Osteoblast (primary cell): Measurements from ENCODE around the gene B3GALT6. TPM values are rescaled to one million over a fixed set of nuclear protein-coding genes. Genes with fewer than 3 reads are reported as not detected.

ENCODE experiments used
- DNase-seq: peaks from one replicate; pipeline ENCODE4 v3.0.0; 2011; ENCODE audit warnings: low spot score, mixed read lengths; ENCODE audit not compliant: insufficient read length; ENCODE audit errors: missing footprints
- H2AFZ ChIP-seq: 2 replicates; pipeline ENCODE4 v1.6.0; 2011; ENCODE audit warnings: mild to moderate bottlenecking, low read length
- H3K27ac ChIP-seq: 2 replicates; pipeline ENCODE4 v1.5.1; 2011; ENCODE audit warnings: mild to moderate bottlenecking, low read depth, low read length, moderate library complexity
- H3K27me3 ChIP-seq: 2 replicates; pipeline ENCODE4 v1.6.0; 2012; ENCODE audit warnings: mild to moderate bottlenecking, control low read depth, inconsistent platforms, low read length, moderate library complexity; ENCODE audit not compliant: insufficient read depth
- H3K36me3 ChIP-seq: 2 replicates; pipeline ENCODE4 v1.5.1; 2011; ENCODE audit warnings: mild to moderate bottlenecking, low read length, control low read depth, moderate library complexity; ENCODE audit not compliant: insufficient read depth
- H3K4me1 ChIP-seq: 2 replicates; pipeline ENCODE4 v1.5.1; 2011; ENCODE audit warnings: mild to moderate bottlenecking, low read length, control low read depth, moderate library complexity; ENCODE audit not compliant: insufficient read depth
- H3K4me2 ChIP-seq: 2 replicates; pipeline ENCODE4 v1.6.0; 2011; ENCODE audit warnings: mild to moderate bottlenecking, low read length; ENCODE audit not compliant: insufficient read depth
- H3K4me3 ChIP-seq: fragments of 200-600 bp; sonication (generic); 3 replicates; pipeline ENCODE4 v1.5.1; 2012; ENCODE audit warnings: mild to moderate bottlenecking, low read length, inconsistent platforms; ENCODE audit not compliant: insufficient read depth
- H3K79me2 ChIP-seq: 2 replicates; pipeline ENCODE4 v1.6.0; 2012; ENCODE audit warnings: mild to moderate bottlenecking, low read length, control low read depth, inconsistent platforms; ENCODE audit not compliant: insufficient read depth
- H3K9me3 ChIP-seq: 2 replicates; pipeline ENCODE4 v1.5.1; 2011; ENCODE audit warnings: low read depth, low read length, control low read depth
- H4K20me1 ChIP-seq: 2 replicates; pipeline ENCODE4 v1.6.0; 2012; ENCODE audit warnings: mild to moderate bottlenecking, low read length, control low read depth; ENCODE audit not compliant: insufficient read depth
- total RNA-seq: library from RNA; depleted of rRNA; stranded (reverse); fragments of >200 nt; gene quantifications from 2 replicates; pipeline ENCODE4 v1.2.3, GENCODE V29; 2012
- TF ChIP-seq, protein P1 (sequence below): IDR thresholded peaks from 2 replicates; pipeline ENCODE4 v1.5.1; 2011; ENCODE audit warnings: mild to moderate bottlenecking, low read depth, low read length, moderate library complexity; ENCODE audit errors: extremely low read depth

The B3GALT6 gene
- total RNA-seq, 1 donor: 29.7 TPM

DNA sequence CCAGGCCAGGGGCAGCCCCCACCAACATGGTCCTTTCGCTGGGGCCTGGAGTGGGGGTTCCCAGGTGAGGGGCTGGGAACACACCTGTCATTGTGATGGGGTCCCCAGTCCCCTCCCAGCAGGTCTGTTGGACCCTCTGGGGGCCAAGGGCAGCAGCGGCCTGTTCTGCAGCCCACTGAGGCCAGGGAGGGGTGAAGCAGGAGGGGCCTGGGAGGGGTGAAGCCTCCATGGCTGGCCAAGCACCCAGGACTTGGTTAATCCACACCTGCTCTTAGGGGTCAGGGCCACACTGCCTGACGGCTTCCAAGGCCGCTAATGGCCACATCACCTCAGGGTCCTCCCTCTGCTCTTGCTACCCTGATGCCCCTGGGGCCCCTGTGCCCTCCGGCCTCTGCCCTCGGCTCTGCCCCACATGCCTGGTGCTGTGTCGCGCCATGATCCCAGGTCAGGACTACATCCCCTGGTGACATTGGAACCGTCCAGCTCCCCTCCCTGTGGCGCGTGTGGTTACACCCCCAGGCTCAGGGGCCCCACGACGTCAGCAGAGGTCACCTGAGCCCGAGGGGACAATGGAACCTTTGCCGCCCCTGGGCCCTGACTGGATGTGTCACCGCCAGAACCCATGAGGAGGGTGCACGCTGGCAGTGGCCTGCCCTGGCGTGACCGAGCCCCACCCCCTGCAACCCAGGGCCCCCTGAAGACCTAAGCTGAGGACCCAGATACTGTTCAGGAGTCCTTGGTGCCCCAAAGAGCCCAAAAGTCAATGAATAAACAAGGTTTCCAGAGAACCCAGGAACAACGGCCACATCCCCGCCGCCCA lies 32.7 kb upstream of the B3GALT6 start:
- Histone ChIP-seq H3K9me3 (no peaks in the 10 kb centered on the region), H3K36me3 (no peaks in the 10 kb centered on the region), H3K4me1 (no peaks in the 10 kb centered on the region), H3K79me2 (no peaks in the 10 kb centered on the region), H3K4me3 (no peak overlapping the region), H4K20me1 (no peaks in the 10 kb centered on the region), H3K27ac (no peak overlapping the region), H3K4me2 (no peak overlapping the region), H3K27me3 (no peaks in the 10 kb centered on the region), H2AFZ (no peak overlapping the region)
- peak; percentile 90 for DNase-seq
- TF ChIP-seq, protein P1, sequence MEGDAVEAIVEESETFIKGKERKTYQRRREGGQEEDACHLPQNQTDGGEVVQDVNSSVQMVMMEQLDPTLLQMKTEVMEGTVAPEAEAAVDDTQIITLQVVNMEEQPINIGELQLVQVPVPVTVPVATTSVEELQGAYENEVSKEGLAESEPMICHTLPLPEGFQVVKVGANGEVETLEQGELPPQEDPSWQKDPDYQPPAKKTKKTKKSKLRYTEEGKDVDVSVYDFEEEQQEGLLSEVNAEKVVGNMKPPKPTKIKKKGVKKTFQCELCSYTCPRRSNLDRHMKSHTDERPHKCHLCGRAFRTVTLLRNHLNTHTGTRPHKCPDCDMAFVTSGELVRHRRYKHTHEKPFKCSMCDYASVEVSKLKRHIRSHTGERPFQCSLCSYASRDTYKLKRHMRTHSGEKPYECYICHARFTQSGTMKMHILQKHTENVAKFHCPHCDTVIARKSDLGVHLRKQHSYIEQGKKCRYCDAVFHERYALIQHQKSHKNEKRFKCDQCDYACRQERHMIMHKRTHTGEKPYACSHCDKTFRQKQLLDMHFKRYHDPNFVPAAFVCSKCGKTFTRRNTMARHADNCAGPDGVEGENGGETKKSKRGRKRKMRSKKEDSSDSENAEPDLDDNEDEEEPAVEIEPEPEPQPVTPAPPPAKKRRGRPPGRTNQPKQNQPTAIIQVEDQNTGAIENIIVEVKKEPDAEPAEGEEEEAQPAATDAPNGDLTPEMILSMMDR: no peak

DNA sequence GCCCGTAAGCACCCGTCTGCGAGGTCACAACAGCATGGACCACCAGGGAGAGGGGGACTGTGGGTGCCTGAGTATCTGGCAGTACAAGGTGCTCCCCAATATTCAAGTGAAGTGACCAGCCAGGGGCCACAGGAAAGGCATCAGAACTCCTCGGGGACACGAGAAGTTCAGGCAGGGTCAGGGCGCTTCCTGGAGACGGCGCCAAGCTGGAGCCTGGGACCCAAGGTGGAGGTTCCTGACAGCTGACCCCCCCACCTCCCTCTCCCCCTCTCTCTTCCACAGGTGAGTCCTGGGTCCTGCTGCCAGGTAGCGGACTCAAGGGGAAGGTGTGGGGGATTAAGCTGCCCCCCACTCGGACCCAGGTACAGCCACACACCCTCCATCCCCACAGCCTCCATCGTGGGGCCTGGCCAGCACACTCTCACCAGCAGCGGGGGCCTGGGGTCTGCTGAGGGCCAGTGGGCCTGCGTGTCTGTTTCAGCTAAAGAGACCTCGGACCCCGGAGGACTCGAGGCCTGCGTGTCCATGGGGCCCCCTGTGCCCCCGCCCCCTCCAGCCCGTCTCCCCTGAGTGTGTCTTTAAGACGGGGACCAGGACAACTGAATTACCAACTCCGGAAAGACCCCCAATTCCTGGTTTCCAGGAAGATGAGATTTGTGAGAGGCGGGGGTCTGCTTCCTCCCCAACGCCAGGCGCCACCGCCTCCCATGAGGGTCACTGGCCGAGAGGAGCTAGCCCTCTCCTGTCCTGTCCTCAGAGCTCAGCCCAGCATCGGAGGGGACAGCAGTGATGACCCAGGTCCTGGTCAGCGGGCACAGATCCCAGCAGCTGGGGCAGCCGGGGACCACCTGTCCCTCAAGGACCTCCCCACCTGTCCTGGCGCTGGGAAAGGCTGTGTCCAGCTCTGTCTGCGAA lies 31.8 kb upstream of the B3GALT6 start:
- no peaks in the 10 kb centered on the region for H3K9me3 ChIP-seq
- TF ChIP-seq, protein P1: no peak
- peak; percentile 94 for DNase-seq
- no peaks in the 10 kb centered on the region for H4K20me1 ChIP-seq
- H3K79me2 ChIP-seq: no peaks in the 10 kb centered on the region
- H3K4me1 ChIP-seq: no peaks in the 10 kb centered on the region
- H3K4me3 ChIP-seq: no peak overlapping the region
- H3K27ac ChIP-seq: no peak overlapping the region
- H3K27me3 ChIP-seq: no peaks in the 10 kb centered on the region
- H3K36me3 ChIP-seq: no peaks in the 10 kb centered on the region
- H2AFZ ChIP-seq: no peak overlapping the region
- no peak overlapping the region for H3K4me2 ChIP-seq

DNA sequence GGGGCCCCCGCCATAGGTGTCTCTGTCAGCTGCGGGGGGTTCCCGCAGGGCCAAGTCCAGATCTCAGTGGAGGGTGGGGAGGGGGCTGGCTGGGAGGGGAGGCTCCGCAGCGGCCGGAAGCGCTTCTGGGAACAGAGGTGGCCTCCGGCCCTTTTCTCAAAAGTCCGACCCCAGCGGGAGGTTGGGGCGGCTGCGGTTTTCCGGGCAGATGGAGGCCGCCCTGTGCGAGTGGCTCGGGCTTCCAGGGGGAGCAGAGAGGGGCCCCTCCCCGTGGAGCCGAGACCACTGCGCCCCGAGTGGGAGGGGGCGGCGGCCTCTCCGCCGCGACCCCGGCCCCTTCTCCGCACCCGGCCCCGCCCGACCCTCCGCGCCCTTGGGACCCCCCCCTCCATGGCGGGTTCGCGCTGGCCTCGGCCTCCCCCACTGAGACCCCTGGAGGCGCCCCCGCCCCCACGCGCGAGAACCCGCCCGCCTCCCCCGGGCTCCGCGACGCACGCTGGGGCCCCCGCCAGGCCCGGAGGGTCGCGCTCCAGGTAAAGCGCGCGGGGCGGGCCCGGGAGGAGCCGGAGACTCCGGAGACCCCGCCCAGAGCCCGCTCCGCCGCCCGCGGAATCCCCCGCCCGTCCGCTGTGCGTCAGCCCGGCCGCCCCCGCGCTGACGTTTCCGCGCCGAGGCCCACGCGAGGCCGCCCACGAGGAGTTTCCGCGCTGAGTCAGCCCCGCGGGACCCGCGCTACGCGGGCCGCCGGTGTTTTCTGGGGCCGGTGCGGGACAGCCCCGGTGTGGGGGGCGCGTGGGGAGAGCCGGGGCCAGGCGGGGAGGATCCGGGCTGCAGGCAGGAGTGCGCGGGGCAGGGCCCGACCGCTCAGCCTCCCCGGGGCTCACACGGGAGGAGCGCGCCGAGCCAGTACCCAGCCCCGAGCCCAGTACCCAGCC lies 30.9 kb upstream of the B3GALT6 start:
- Histone ChIP-seq H4K20me1 (no peaks in the 10 kb centered on the region), H3K79me2 (no peaks in the 10 kb centered on the region), H3K36me3 (no peaks in the 10 kb centered on the region), H3K27ac (no peak overlapping the region), H3K27me3 (peaks cover 1% of the 10 kb centered on the region), H3K4me3 (peak overlapping the region; percentile 59), H2AFZ (no peak overlapping the region), H3K4me1 (no peaks in the 10 kb centered on the region), H3K4me2 (peak overlapping the region; percentile 39), H3K9me3 (no peaks in the 10 kb centered on the region)
- peak; percentile 99 for DNase-seq
- TF ChIP-seq, protein P1: no peak
